HEK293 (cell line): ENCODE measurements around the gene LMF1.

ENCODE experiments used
- CTCF ChIA-PET: fragments of 350-600 bp; formaldehyde crosslinking; extraction: SDS; loops from one replicate; lab custom pipeline; 2021; ENCODE audit warnings: antibody characterized with exemption; lab: Yijun Ruan, JAX
- POLR2A ChIA-PET: fragments of 300-600 bp; formaldehyde crosslinking; extraction: SDS; loops from one replicate; lab custom pipeline; 2020; ENCODE audit warnings: antibody characterized with exemption, inconsistent platforms; lab: Yijun Ruan, JAX
- H3K27ac ChIP-seq: fragments of 200-500 bp; sonication (Bioruptor generic); 2 replicates; pipeline ENCODE4 v1.5.1; 2014; ENCODE audit warnings: low read depth, low read length, control low read depth, inconsistent platforms; ENCODE audit errors: extremely low read depth
- H3K36me3 ChIP-seq, 2 experiments: fragments of 200-500 bp in 1 of 2; sonication (Bioruptor generic) in 1 of 2; 1 replicate in 1 of 2; 2 replicates in 1 of 2; pipeline ENCODE4 v1.5.1; 2014 to 2017; ENCODE audit warnings: inconsistent platforms in 2 of 2, low read length in 2 of 2; ENCODE audit not compliant: control insufficient read depth in 2 of 2, insufficient read depth in 1 of 2
- H3K4me1 ChIP-seq: fragments of 200-500 bp; sonication (Bioruptor generic); 2 replicates; pipeline ENCODE4 v1.5.1; 2014; ENCODE audit warnings: mild to moderate bottlenecking, low read length, inconsistent platforms; ENCODE audit not compliant: control insufficient read depth, insufficient read depth
- H3K4me3 ChIP-seq: 2 replicates; pipeline ENCODE4 v1.5.1; 2011; ENCODE audit warnings: low read depth, mild to moderate bottlenecking, control low read depth, low read length, moderate library complexity
- H3K9me3 ChIP-seq: fragments of 200-500 bp; sonication (Bioruptor generic); 2 replicates; pipeline ENCODE4 v1.5.1; 2014; ENCODE audit warnings: low read depth, low read length, inconsistent platforms; ENCODE audit not compliant: control insufficient read depth, insufficient read depth
- GLI2 ChIP-seq: fragments of 450-650 bp; formaldehyde crosslinking; IDR thresholded peaks from 2 replicates; pipeline ENCODE4; 2017; ENCODE audit warnings: missing biosample characterization, missing genetic modification characterization, low read depth, borderline replicate concordance
- MEIS1 ChIP-seq: sonication (generic); formaldehyde crosslinking; IDR thresholded peaks from 2 replicates; pipeline ENCODE4 v1.8.1; 2022; ENCODE audit warnings: missing genetic modification reagents, mild to moderate bottlenecking, borderline replicate concordance
- RBAK ChIP-seq: fragments of 450-650 bp; formaldehyde crosslinking; IDR thresholded peaks from 2 replicates; pipeline ENCODE4 v1.5.1; 2016; ENCODE audit warnings: missing biosample characterization, missing genetic modification characterization
- TCF7L2 ChIP-seq: IDR thresholded peaks from 2 replicates; pipeline ENCODE4 v1.6.1; 2011; ENCODE audit warnings: low read depth, mild to moderate bottlenecking, inconsistent platforms, low read length, moderate library complexity, borderline replicate concordance
- ZBTB8A ChIP-seq: fragments of 450-650 bp; formaldehyde crosslinking; IDR thresholded peaks from 2 replicates; pipeline ENCODE4 v1.5.1; 2016; ENCODE audit warnings: missing biosample characterization, missing genetic modification characterization
- ZFP69B ChIP-seq: fragments of 450-650 bp; formaldehyde crosslinking; IDR thresholded peaks from 2 replicates; pipeline ENCODE4 v1.5.1; 2016; ENCODE audit warnings: missing biosample characterization, missing genetic modification characterization
- ZNF155 ChIP-seq: fragments of 450-650 bp; formaldehyde crosslinking; IDR thresholded peaks from 2 replicates; pipeline ENCODE4 v1.5.1; 2016; ENCODE audit warnings: missing biosample characterization, missing genetic modification characterization
- ZNF157 ChIP-seq: fragments of 450-650 bp; formaldehyde crosslinking; IDR thresholded peaks from 2 replicates; pipeline ENCODE4 v1.5.1; 2016; ENCODE audit warnings: missing biosample characterization, missing genetic modification characterization
- ZNF175 ChIP-seq: fragments of 450-650 bp; formaldehyde crosslinking; IDR thresholded peaks from 2 replicates; pipeline ENCODE4 v1.5.1; 2016; ENCODE audit warnings: missing biosample characterization, missing genetic modification characterization
- ZNF292 ChIP-seq: fragments of 450-650 bp; formaldehyde crosslinking; IDR thresholded peaks from 2 replicates; pipeline ENCODE4 v1.5.1; 2016; ENCODE audit warnings: low read depth, missing biosample characterization, missing genetic modification characterization, borderline replicate concordance
- ZNF549 ChIP-seq: fragments of 450-650 bp; IDR thresholded peaks from 2 replicates; pipeline ENCODE4 v1.5.1; 2018; ENCODE audit warnings: missing biosample characterization, missing genetic modification characterization, mild to moderate bottlenecking, inconsistent platforms, moderate library complexity
- ZNF677 ChIP-seq: fragments of 450-650 bp; IDR thresholded peaks from 2 replicates; pipeline ENCODE4 v1.5.0; 2018; ENCODE audit warnings: missing biosample characterization, mild to moderate bottlenecking, missing genetic modification characterization, moderate library complexity
- ZNF701 ChIP-seq: fragments of 450-650 bp; formaldehyde crosslinking; IDR thresholded peaks from 2 replicates; pipeline ENCODE4 v1.5.1; 2016; ENCODE audit warnings: missing biosample characterization, missing genetic modification characterization
- ZNF76 ChIP-seq: fragments of 450-650 bp; formaldehyde crosslinking; IDR thresholded peaks from 2 replicates; pipeline ENCODE4; 2016; ENCODE audit warnings: low read depth, missing biosample characterization, missing genetic modification characterization, borderline replicate concordance
- ZNF785 ChIP-seq: fragments of 450-650 bp; formaldehyde crosslinking; IDR thresholded peaks from 2 replicates; pipeline ENCODE4 v1.5.1; 2016; ENCODE audit warnings: missing biosample characterization, missing genetic modification characterization
- ZSCAN23 ChIP-seq: fragments of 450-650 bp; formaldehyde crosslinking; IDR thresholded peaks from 2 replicates; pipeline ENCODE4 v1.5.1; 2016; ENCODE audit warnings: missing biosample characterization, missing genetic modification characterization
- TF ChIP-seq, protein P1 (sequence below): fragments of 450-650 bp; formaldehyde crosslinking; IDR thresholded peaks from 2 replicates; pipeline ENCODE4 v1.5.1; 2016; ENCODE audit warnings: missing biosample characterization, missing genetic modification characterization
- TF ChIP-seq, protein P2 (sequence below): fragments of 450-650 bp; IDR thresholded peaks from 2 replicates; pipeline ENCODE4 v1.5.1; 2018; ENCODE audit warnings: missing biosample characterization, mild to moderate bottlenecking, missing genetic modification characterization
- TF ChIP-seq, protein P3 (sequence below): fragments of 450-650 bp; formaldehyde crosslinking; IDR thresholded peaks from 2 replicates; pipeline ENCODE4 v1.5.1; 2016; ENCODE audit warnings: missing biosample characterization, missing genetic modification characterization
- TF ChIP-seq, protein P4 (sequence below): fragments of 450-650 bp; formaldehyde crosslinking; IDR thresholded peaks from 2 replicates; pipeline ENCODE4 v1.5.1; 2016; ENCODE audit warnings: missing biosample characterization, missing genetic modification characterization
- TF ChIP-seq, protein P5 (sequence below): sonication (generic); formaldehyde crosslinking; IDR thresholded peaks from 2 replicates; pipeline ENCODE4 v1.8.1; 2022; ENCODE audit warnings: mild to moderate bottlenecking, moderate library complexity, missing genetic modification reagents

Gene LMF1

DNA sequence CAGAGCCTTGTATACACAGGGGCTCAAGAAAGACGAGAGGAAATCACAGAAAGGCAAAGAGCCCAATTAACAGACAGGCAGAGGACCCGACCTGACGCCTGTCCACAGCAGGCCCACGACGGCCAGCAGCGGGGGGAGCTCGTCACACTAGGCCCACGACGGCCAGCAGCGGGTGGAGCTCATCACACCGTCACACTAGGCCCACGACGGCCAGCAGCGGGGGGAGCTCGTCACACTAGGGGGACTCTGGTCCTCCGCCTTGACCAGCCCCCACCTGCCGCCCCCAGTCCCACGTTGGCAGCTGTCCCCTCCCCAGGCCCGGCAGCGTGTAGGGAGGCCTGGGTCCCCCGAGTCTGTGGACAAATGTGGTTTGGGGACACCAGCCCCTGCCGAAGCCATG lies 146.6 kb downstream of the LMF1 start:
- CTCF ChIA-PET = no interaction called here
- TF ChIP-seq ZNF292 (tag by site-specific recombination) (no peak), TCF7L2 (no peak), ZSCAN23 (no peak), ZBTB8A (tag by site-specific recombination) (no peak), ZNF785 (no peak), ZNF549 (no peak), ZNF155 (no peak), ZNF677 (tag by site-specific recombination) (no peak), ZNF157 (no peak)
- TF ChIP-seq, protein P1, sequence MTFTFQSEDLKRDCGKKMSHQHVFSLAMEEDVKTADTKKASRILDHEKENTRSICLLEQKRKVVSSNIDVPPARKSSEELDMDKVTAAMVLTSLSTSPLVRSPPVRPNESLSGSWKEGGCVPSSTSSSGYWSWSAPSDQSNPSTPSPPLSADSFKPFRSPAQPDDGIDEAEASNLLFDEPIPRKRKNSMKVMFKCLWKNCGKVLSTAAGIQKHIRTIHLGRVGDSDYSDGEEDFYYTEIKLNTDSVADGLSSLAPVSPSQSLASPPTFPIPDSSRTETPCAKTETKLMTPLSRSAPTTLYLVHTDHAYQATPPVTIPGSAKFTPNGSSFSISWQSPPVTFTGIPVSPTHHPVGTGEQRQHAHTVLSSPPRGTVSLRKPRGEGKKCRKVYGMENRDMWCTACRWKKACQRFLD = no peak
- TF ChIP-seq, protein P2, sequence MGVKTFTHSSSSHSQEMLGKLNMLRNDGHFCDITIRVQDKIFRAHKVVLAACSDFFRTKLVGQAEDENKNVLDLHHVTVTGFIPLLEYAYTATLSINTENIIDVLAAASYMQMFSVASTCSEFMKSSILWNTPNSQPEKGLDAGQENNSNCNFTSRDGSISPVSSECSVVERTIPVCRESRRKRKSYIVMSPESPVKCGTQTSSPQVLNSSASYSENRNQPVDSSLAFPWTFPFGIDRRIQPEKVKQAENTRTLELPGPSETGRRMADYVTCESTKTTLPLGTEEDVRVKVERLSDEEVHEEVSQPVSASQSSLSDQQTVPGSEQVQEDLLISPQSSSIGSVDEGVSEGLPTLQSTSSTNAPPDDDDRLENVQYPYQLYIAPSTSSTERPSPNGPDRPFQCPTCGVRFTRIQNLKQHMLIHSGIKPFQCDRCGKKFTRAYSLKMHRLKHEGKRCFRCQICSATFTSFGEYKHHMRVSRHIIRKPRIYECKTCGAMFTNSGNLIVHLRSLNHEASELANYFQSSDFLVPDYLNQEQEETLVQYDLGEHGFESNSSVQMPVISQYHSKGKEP (tag by site-specific recombination) = no peak
- TF ChIP-seq, protein P3, sequence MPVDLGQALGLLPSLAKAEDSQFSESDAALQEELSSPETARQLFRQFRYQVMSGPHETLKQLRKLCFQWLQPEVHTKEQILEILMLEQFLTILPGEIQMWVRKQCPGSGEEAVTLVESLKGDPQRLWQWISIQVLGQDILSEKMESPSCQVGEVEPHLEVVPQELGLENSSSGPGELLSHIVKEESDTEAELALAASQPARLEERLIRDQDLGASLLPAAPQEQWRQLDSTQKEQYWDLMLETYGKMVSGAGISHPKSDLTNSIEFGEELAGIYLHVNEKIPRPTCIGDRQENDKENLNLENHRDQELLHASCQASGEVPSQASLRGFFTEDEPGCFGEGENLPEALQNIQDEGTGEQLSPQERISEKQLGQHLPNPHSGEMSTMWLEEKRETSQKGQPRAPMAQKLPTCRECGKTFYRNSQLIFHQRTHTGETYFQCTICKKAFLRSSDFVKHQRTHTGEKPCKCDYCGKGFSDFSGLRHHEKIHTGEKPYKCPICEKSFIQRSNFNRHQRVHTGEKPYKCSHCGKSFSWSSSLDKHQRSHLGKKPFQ (tag by site-specific recombination) = no peak
- TF ChIP-seq, protein P4, sequence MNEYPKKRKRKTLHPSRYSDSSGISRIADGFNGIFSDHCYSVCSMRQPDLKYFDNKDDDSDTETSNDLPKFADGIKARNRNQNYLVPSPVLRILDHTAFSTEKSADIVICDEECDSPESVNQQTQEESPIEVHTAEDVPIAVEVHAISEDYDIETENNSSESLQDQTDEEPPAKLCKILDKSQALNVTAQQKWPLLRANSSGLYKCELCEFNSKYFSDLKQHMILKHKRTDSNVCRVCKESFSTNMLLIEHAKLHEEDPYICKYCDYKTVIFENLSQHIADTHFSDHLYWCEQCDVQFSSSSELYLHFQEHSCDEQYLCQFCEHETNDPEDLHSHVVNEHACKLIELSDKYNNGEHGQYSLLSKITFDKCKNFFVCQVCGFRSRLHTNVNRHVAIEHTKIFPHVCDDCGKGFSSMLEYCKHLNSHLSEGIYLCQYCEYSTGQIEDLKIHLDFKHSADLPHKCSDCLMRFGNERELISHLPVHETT (tag by site-specific recombination) = no peak
- H3K27ac ChIP-seq = no peak overlapping the region
- no peaks in the 10 kb centered on the region for H3K9me3 ChIP-seq
- H3K36me3 ChIP-seq = no peaks in the 10 kb centered on the region
- peaks cover 4% of the 10 kb centered on the region; the same call in 1 of the 2 replicates for H3K4me1 ChIP-seq
- POLR2A ChIA-PET = no interaction called here
- H3K4me3 ChIP-seq = no peak overlapping the region

DNA sequence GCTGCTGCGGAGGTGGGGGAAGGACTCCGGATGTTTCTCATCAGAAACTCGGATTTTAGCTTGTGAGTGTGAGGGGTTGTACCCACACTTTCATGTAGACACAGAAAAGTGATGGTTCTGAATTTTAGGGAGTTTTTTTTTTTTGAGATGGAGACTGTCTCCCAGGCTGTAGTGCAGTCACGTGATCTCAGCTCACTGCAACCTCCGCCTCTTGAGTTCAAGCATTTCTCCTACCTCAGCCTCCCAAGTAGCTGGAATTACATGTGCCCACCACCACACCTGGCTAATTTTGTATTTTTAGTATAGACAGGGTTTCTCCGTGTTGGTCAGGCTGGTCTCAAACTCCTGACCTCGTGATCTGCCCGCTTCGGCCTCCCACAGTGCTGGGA lies 147.9 kb downstream of the LMF1 start:
- TF ChIP-seq GLI2 (tag by site-specific recombination) = no peak
- TF ChIP-seq ZNF701 (tag by site-specific recombination) = no peak
- no peak for TF ChIP-seq ZFP69B
- no peak for TF ChIP-seq ZNF175 (tag by site-specific recombination)
- no peak for TF ChIP-seq MEIS1 (CRISPR knock-in tag)
- TF ChIP-seq, protein P5, sequence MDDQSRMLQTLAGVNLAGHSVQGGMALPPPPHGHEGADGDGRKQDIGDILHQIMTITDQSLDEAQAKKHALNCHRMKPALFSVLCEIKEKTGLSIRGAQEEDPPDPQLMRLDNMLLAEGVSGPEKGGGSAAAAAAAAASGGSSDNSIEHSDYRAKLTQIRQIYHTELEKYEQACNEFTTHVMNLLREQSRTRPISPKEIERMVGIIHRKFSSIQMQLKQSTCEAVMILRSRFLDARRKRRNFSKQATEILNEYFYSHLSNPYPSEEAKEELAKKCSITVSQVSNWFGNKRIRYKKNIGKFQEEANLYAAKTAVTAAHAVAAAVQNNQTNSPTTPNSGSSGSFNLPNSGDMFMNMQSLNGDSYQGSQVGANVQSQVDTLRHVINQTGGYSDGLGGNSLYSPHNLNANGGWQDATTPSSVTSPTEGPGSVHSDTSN (CRISPR knock-in tag) = no peak
- TF ChIP-seq ZNF292 (tag by site-specific recombination) = no peak
- TF ChIP-seq RBAK = no peak
- no peak for TF ChIP-seq ZNF76 (tag by site-specific recombination)
- no peak overlapping the region for H3K27ac ChIP-seq
- peaks cover 4% of the 10 kb centered on the region; the same call in 1 of the 2 replicates for H3K4me1 ChIP-seq
- ChIA-PET CTCF (no interaction called here), POLR2A (no interaction called here)
- H3K9me3 ChIP-seq = no peaks in the 10 kb centered on the region
- no peak overlapping the region for H3K4me3 ChIP-seq
- no peaks in the 10 kb centered on the region for H3K36me3 ChIP-seq
